WTC11 (cell line): ENCODE measurements around the gene IRAK1. TPM values are rescaled to one million over a fixed set of nuclear protein-coding genes. Genes with fewer than 3 reads are reported as not detected.

Source experiments
- ATAC-seq: fragments of 200-7000 bp; cut with Tn5 transposase; 2 replicates; pipeline ENCODE4 v1.10.0; 2021; ENCODE audit warnings: mild to moderate bottlenecking, moderate library complexity
- CTCF ChIA-PET: fragments of 300-600 bp; sonication (Branson Sonifier 250); formaldehyde crosslinking; loops from one replicate; lab custom pipeline; 2021; ENCODE audit warnings: antibody characterized with exemption; lab: Charles Lee
- POLR2A ChIA-PET: fragments of 350-600 bp; sonication (Branson Sonifier 250); formaldehyde crosslinking; loops from one replicate; lab custom pipeline; 2021; ENCODE audit warnings: antibody characterized with exemption; lab: Charles Lee
- DNase-seq: peaks from one replicate; pipeline ENCODE4 v3.0.0; 2021; ENCODE audit warnings: low spot score
- H3K27ac Mint-ChIP-seq: 2 replicates; pipeline ENCODE4 v1.8.0; 2021; ENCODE audit warnings: mixed read lengths
- H3K27me3 Mint-ChIP-seq: 2 replicates; pipeline ENCODE4 v1.8.0; 2021; ENCODE audit warnings: low read depth, mild to moderate bottlenecking, moderate library complexity, mixed read lengths
- H3K36me3 Mint-ChIP-seq: 2 replicates; pipeline ENCODE4 v1.8.0; 2021; ENCODE audit warnings: mixed read lengths
- H3K4me1 Mint-ChIP-seq: 2 replicates; pipeline ENCODE4 v1.8.0; 2022; ENCODE audit warnings: mixed read lengths
- H3K4me3 Mint-ChIP-seq: 2 replicates; pipeline ENCODE4 v1.8.0; 2021; ENCODE audit warnings: mild to moderate bottlenecking, moderate library complexity, mixed read lengths
- H3K9me3 Mint-ChIP-seq: 2 replicates; pipeline ENCODE4 v1.8.0; 2021; ENCODE audit warnings: mixed read lengths
- ARID4B ChIP-seq: sonication (generic); formaldehyde crosslinking; IDR thresholded peaks from 2 replicates; pipeline ENCODE4 v1.8.0; 2023; ENCODE audit warnings: missing genetic modification reagents, mild to moderate bottlenecking, borderline replicate concordance
- EMX1 ChIP-seq: fragments of 250-450 bp; sonication (Bioruptor Pico); IDR thresholded peaks from 2 replicates; pipeline ENCODE4 v1.8.0; 2021; ENCODE audit warnings: mild to moderate bottlenecking
- HMGXB4 ChIP-seq: sonication (generic); formaldehyde crosslinking; IDR thresholded peaks from 2 replicates; pipeline ENCODE4 v1.8.1; 2023; ENCODE audit warnings: mild to moderate bottlenecking, moderate library complexity, missing genetic modification reagents
- IRF1 ChIP-seq: sonication (generic); formaldehyde crosslinking; IDR thresholded peaks from 2 replicates; pipeline ENCODE4 v1.8.0; 2023; ENCODE audit warnings: missing genetic modification reagents
- OVOL2 ChIP-seq: fragments of 250-450 bp; sonication (Bioruptor Pico); IDR thresholded peaks from 2 replicates; pipeline ENCODE4 v1.9.0; 2021; ENCODE audit warnings: mild to moderate bottlenecking, borderline replicate concordance
- SP1 ChIP-seq: sonication (generic); formaldehyde crosslinking; conservative IDR thresholded peaks from 2 replicates; pipeline ENCODE4 v1.8.1; 2022; ENCODE audit warnings: missing genetic modification reagents
- TCF7 ChIP-seq: sonication (generic); formaldehyde crosslinking; IDR thresholded peaks from 2 replicates; pipeline ENCODE4 v1.8.0; 2022; ENCODE audit warnings: mild to moderate bottlenecking, low read depth, missing genetic modification reagents, moderate library complexity
- USF1 ChIP-seq: sonication (generic); formaldehyde crosslinking; IDR thresholded peaks from 2 replicates; pipeline ENCODE4 v1.8.0; 2022; ENCODE audit warnings: mild to moderate bottlenecking, missing genetic modification reagents
- ZNF138 ChIP-seq: sonication (generic); formaldehyde crosslinking; conservative IDR thresholded peaks from 2 replicates; pipeline ENCODE4 v1.8.1; 2022; ENCODE audit warnings: mild to moderate bottlenecking, moderate library complexity, missing genetic modification reagents
- ZNF416 ChIP-seq: fragments of 250-450 bp; sonication (Bioruptor Pico); IDR thresholded peaks from 2 replicates; pipeline ENCODE4 v1.9.0; 2021; ENCODE audit warnings: mild to moderate bottlenecking, inconsistent platforms
- ZNF425 ChIP-seq: fragments of 250-450 bp; sonication (Bioruptor Pico); conservative IDR thresholded peaks from 2 replicates; pipeline ENCODE4 v1.9.0; 2021; ENCODE audit warnings: mild to moderate bottlenecking
- total RNA-seq: library from RNA; stranded (reverse); gene quantifications from 3 replicates; pipeline ENCODE4 v1.2.3, GENCODE V29; 2021

The IRAK1 gene
- total RNA-seq, 1 experiment from 2014 or later, result 32.1 TPM

- H3K36me3 Mint-ChIP-seq, result 0 out of 2 replicates have a peak, but pooled peaks cover 2% of the 10 kb centered on the region
Measured at GRCh38 chrX:154024271-154024670, 4.6 kb upstream of the IRAK1 start.

More at GRCh38 chrX:154024271-154024670, 4.6 kb upstream of the IRAK1 start:
- Mint-ChIP-seq H3K27ac (no peak overlapping the region), H3K4me1 (peaks cover 24% of the 10 kb centered on the region), H3K27me3 (no peaks in the 10 kb centered on the region), H3K4me3 (no peak overlapping the region), H3K9me3 (no peaks in the 10 kb centered on the region)
- no peak for DNase-seq
- TF ChIP-seq TCF7 (no peak), IRF1 (CRISPR knock-in tag) (no peak), ZNF138 (CRISPR knock-in tag) (no peak), SP1 (CRISPR knock-in tag) (no peak), ZNF425 (CRISPR knock-in tag) (no peak), OVOL2 (CRISPR knock-in tag) (no peak), ARID4B (no peak), HMGXB4 (no peak), EMX1 (CRISPR knock-in tag) (no peak), ZNF416 (no peak), USF1 (no peak)
- ATAC-seq, result no peak
- ChIA-PET POLR2A (no interaction called here), CTCF (interaction anchor here (0.6 to 0.8 kb wide), 2 partner anchors 11 to 127 kb away, joined by 3 read pairs; no protein-coding TSS in a partner anchor)
